ENCODE results near the gene MCCC2. TPM values are rescaled to one million over a fixed set of nuclear protein-coding genes. Genes with fewer than 3 reads are reported as not detected.

MCCC2 gene
- total RNA-seq, 1 experiment from 2014 or later, result 32.2 TPM

DNA sequence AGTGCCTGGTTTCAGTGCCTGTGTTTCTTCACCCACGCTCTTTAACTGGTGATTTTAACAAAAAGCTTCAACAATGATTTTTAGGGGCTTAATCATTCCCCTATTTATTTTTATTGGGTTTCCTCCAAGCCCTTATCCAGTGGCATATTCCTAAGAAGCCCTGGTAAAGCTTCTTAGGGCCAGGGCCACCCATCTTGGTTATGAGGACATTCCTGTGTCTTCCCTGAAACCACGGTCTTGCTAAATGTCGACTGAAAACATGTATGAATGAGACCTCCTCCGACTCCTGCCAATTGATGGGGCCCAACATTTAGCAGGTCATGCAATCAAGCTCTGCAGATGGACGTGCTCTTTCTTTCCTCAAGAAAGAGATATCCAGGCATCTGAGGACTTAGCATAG is 118.3 kb downstream of the MCCC2 start:
- BruUV-seq (replicated peaks), result no TSS peak
- CTCF ChIA-PET, result no interaction called here
- no peak overlapping the region for H3K27ac ChIP-seq (ENCODE audit: low read length)

GRCh38 chr5:71706906-71707305 is 119.8 kb downstream of the MCCC2 start:
- H3K9me3 ChIP-seq (ENCODE audit: low read length), result no peaks in the 10 kb centered on the region
- H3K4me2 ChIP-seq (ENCODE audit: low read length), result no peak overlapping the region
- intact Hi-C loops (cut with micrococcal nuclease), result no loop called here
- ChIA-PET CTCF (no interaction called here), POLR2A (ENCODE audit: unreplicated experiment) (no interaction called here)
- no peak overlapping the region for H3K9ac ChIP-seq (ENCODE audit: low read length)
- no peak overlapping the region for H3K27ac ChIP-seq (ENCODE audit: low read length)
- ATAC-seq, result no peak
- DNase-seq, result no peak
- BruUV-seq (replicated peaks), result no TSS peak
- no peaks in the 10 kb centered on the region for H3K9me2 ChIP-seq (replicated peaks; ENCODE audit: low read length)
- TF ChIP-seq EZH2phosphoT487 (IDR thresholded peaks at IDR 0.05; ENCODE audit: borderline replicate concordance, low read length) (no peak), CTCF (conservative IDR thresholded peaks at IDR 0.05; ENCODE audit: low read depth, low read length) (no peak), EZH2 (IDR thresholded peaks at IDR 0.05; ENCODE audit: low read length, unreplicated experiment) (no peak)
- no peaks in the 10 kb centered on the region for H3K79me2 ChIP-seq (ENCODE audit: low read length)
- H4K20me1 ChIP-seq (ENCODE audit: low read length), result no peaks in the 10 kb centered on the region
- H3K27me3 ChIP-seq (ENCODE audit: low read length), result peaks cover 32% of the 10 kb centered on the region; the same call in 1 of the 2 replicates
- no peaks in the 10 kb centered on the region for H3K4me1 ChIP-seq (ENCODE audit: insufficient read depth, low read length)
- no peak overlapping the region for H3K4me3 ChIP-seq (ENCODE audit: low read length)
- no peaks in the 10 kb centered on the region for H3K36me3 ChIP-seq (ENCODE audit: low read depth, low read length)
- H3F3A ChIP-seq (ENCODE audit: low read length, unreplicated experiment), result no peaks in the 10 kb centered on the region
- no peak overlapping the region for H2AFZ ChIP-seq (ENCODE audit: low read length)

More for the DNA sequence above, 118.3 kb downstream of the MCCC2 start:
- Histone ChIP-seq H3K9me3 (ENCODE audit: low read length) (no peaks in the 10 kb centered on the region), H3K36me3 (ENCODE audit: low read depth, low read length) (no peaks in the 10 kb centered on the region), H3K4me3 (ENCODE audit: low read length) (no peak overlapping the region), H3K4me2 (ENCODE audit: low read length) (no peak overlapping the region), H3K9ac (ENCODE audit: low read length) (no peak overlapping the region), H2AFZ (ENCODE audit: low read length) (no peak overlapping the region), H3K4me1 (ENCODE audit: insufficient read depth, low read length) (no peaks in the 10 kb centered on the region), H3K27me3 (ENCODE audit: low read length) (peaks cover 32% of the 10 kb centered on the region; the same call in 1 of the 2 replicates), H3K9me2 (replicated peaks; ENCODE audit: low read length) (no peaks in the 10 kb centered on the region), H4K20me1 (ENCODE audit: low read length) (no peaks in the 10 kb centered on the region), H3K79me2 (ENCODE audit: low read length) (no peaks in the 10 kb centered on the region), H3F3A (ENCODE audit: low read length, unreplicated experiment) (no peaks in the 10 kb centered on the region)
- ATAC-seq, result no peak
- POLR2A ChIA-PET (ENCODE audit: unreplicated experiment), result no interaction called here
- no peak for DNase-seq
- no peak for TF ChIP-seq EZH2 (IDR thresholded peaks at IDR 0.05; ENCODE audit: low read length, unreplicated experiment)
- no peak for TF ChIP-seq CTCF (conservative IDR thresholded peaks at IDR 0.05; ENCODE audit: low read depth, low read length)
- intact Hi-C loops (cut with micrococcal nuclease), result no loop called here

Other genes starting within 250 kb of the MCCC2 start
- 17.9 and 18.4 TPM in 2 replicates for gene BDP1, start 131.7 kb upstream of the MCCC2 start, total RNA-seq (2014; rRNA removed)
- gene CARTPT, start 131.9 kb downstream of the MCCC2 start, total RNA-seq (2014; rRNA removed), result not detected in 2 replicates